SHP77 treated with DMSO at 0.1 percent for 48 hours (cell line): ENCODE measurements around the gene GSN.

ENCODE experiments used
- DNase-seq: peaks from one replicate; lab custom pipeline; 2025; lab: John Stamatoyannopoulos, UW

Gene GSN

DNA sequence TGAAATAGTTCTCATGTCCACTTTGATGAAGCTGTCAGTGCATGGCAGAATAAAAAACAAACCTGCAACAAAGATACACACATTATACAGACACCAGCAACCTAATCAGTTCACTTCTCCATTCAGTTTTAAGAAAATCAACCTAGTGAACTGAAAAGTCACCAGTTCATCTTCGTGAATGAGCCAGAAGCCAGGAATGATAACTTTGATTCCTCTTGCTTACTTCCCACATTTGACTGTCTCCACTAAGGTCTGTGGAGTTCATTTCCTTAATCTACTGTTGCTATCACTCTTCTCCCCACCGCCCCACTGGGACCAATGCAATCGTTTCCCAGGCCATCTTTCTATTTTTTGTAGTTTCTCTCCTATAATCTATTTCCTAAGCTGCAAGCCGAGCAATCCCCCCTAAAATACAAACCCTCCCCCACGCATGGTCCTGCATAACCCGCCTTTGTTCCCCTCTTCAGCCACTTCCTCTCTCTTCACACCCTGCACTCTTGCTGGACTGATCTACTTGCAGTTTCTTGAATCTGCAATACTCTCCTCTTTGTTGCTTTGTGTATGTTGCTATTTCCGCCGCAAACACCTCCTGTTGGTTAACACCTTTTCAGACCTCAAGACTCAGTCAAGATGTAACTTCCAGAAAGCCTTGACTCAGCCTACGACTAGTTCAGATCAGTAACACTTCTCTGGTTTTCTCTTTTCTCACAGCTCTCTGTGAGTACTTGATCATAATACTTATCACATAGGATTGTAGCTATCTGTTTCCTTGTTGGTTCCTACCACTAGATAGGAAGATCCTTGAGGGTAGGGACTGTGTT, 85.5 kb downstream of the GSN start:
- no peak for DNase-seq

DNA sequence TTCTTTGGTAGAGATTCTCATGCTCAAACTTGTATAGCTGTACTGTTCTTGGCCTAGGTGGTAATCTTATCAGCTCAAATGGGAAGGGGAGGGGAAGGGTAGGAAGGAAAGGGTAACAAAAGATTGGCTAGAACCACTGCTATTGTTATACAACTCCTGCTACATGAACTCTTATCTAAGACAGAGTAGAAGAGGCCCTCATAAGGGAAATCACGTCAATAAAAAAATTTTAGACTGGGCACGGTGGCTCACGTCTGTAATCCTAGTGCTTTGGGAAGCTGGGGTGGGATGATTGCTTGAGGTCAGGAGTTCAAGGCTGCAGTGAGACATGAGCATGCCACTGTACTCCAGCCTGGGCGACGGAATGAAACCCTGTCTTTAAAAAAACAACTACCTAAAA, 86.2 kb downstream of the GSN start:
- DNase-seq: no peak

DNA sequence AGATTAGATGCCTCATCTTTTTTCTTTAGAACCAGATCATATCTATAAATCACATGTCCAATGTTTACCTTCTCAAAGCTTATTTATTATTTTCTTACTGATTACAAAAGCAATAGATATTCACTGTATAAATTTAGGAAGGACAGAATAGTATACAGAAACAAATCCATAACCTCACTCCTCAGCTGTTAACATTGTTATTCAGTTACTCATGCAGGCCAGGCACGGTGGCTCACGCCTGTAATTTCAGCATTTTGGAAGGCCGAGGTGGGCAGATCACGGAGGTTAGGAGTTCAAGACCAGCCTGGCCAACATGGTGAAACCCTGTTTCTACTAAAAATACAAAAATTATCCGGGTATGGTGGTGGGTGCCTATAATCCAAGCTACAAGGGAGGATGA, 86.8 kb downstream of the GSN start:
- DNase-seq: no peak

DNA sequence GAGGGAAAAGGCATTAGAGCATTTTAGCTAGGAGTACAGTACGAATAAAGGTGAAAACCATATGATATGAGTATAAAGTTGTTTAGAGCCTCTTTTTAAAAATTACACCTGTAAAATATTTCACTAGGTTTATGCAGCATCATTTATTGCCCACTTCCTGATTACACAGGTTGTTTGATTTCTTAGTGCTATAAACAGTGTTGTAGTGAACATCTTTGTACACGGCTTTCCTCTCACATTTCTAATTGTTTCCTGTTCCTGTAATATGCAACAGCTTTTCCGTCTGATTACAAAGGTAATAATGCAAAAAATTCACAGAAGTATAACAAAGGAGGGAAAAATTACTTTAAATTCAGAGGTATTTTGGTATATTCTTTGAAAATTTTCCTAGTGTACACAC, 89.0 kb downstream of the GSN start:
- DNase-seq: no peak

DNA sequence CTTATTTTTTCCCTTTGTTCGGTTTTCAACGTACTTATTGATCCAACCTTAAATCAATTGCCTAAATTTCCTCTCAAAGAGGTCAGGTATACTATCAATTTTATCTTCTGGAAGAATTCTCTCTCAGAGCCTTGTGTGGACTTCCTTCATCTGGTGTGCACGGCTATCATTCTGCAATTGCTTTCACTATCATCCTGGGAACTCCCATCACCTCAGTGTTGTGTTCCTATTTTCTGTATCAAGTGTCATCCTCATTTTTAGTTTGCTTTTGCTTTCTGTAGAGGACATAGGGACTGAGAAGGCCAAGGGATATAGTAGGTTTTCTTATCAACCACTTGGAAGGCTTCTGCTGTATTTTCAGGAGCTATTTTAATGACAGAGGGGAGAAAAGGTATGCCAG, 90.8 kb downstream of the GSN start:
- DNase-seq: no peak

DNA sequence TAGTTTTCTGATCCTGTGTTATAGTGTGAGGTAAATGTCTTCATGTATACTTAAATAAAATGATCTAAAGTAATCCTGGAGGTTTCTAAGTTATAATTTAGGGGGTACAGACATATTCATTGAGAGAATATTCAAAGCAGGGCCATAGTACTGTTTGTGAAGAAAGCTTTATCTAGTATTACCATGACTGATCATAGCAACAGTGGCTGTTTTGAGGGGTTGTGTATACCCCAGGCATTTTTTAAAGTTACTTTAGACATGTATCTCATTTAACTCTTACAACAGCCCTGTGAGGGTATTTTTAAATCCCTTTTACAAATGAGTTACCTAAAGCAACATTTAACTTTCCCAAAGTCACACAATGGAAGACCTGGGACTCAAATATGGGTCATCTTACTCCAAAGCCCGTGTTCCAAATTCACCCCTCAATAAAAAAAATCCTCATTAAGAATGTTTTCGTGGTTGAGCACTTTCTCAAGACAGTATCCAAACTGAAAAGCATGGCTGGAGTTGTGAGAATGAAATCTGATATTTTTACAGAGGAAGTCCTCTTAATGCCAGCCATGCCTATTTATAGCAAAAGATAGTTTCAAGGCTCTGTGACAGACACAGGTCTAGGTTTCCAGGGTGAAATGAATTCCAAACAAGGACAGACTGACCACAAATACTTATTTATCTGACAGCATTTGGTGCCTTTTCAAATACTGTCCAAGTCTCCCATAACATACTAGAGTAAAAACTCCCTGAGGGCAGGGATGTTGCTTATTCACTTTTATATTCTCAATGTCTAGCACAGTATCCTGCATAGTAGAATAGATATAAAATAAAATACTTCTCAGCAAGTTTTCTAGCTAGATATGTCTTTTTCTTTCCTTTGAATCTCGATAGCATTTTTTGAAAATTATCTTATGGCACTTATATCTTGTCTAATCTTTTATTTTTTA, 91.7 kb downstream of the GSN start:
- no peak for DNase-seq

DNA sequence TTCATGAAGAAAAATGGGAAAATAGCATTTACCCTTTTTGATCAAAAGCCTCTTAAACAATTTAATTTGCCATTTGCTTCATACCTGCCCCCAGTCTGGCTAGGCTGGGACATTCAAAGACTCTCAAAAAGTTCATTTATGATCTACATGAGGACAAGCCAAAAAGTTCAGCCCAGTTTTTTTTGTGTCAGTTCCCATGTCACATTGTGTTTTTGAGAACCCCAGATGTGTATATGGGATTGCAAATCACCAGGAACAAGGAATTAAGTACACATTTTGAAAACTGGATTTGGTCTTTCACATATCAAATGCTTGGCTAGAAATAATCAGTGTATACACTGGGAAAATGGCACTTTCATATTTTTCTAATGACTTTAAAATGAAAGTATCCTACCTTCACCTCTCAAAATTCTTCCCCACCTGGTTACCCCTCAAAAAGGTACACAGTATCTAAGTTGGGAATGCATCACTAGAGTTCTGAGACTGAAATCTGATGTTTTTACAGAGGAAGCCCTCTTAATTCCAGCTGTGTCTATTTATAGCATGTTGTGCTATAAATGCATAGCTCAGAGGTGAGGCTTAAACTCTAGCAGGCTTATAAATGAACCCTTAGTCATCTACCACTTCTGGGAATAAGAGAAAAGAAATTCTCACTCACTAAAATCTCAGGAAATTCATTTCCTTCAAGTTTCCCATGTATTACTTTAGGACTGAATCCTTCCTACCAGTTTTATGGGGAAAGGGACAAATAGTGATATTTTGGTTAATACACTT, 92.8 kb downstream of the GSN start:
- no peak for DNase-seq

DNA sequence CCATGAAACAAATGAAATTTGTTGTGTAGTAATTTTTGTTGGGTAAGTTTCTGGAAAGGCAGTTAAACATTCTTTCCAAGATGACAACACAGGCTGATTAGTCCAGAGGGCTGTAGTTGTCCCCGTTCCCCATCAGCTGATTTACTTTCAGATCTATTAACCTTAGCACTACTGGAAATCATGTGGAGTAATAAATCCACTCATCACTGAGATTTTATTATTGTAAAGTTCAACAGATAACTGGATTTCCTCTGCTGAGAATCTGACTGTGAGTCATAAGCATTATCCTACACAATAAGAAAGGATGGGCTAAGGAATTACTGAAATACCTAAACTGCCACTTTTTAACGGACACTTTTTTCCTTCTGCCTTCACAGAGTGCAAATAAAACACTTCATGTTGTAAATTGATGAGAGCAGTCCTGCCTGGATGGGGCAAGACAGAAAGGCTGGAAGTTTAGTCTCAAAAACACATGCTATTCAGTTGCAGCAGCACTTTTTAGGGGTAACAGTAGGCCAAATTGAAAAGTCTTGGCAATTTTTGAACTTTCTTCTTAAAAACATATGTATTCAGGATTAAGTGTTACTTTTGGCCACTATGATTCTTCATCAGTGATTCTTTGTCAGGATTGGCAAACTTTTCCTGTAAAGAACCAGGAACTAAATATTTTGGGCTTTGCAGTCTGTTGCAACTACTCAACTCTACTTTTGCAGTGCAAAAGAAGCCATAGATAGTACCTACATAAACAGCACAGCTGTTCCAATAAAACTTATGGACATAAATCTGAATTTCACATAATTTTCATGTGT, 95.1 kb downstream of the GSN start:
- DNase-seq: no peak

DNA sequence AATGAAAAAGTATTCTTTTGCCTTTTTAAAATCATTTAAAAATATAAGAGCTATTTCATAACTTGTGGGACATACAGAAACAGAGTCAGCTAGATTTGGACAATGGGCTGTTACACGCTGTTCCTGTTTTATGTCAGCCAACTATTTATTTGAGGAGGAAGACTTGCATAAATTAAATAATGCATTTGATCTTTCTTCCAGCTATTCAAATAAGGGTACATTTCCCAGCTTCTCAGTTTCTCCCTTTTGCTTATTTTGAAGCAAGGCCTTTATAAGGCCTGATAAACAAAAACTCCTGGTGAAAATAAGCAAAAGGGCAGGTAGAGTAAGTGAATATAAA, 95.6 kb downstream of the GSN start:
- no peak for DNase-seq

DNA sequence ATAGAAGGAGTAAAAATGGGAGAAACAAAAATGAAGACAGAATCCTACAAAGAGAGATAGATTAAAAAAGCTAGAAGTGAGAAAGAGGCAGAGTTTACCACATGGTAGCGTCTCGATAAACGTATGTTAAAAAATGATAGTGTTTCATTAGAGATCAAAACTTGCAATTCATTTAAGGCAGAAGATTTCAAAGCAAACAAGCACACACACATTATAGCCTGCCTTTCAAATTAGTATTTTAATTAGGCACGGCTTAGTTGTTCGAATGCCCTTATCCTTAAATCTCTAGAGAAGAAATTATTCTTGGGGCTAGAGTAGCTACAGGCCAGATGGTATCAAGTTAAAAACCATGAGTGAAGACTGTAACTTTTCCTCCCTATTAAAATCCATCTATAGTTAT, 96.1 kb downstream of the GSN start:
- DNase-seq: no peak

DNA sequence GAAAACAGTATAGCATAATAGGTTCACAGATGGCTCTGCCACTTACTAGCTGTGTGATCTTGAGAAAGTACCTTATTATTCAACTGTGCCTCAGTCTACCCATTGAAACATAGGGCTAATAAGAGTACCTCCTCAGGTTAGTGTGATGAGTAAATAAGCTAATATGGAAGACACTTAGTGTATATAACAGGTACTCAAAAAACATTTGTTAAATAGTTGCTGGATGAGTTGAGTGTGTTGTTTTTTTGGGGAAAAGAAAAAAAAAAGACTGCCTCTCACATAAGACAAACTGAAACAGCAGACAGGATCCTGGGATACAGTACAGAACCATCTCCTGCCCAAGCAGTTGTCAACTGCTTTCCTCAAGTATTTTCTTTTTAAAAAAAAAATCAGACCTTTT, 96.9 kb downstream of the GSN start:
- DNase-seq: no peak

DNA sequence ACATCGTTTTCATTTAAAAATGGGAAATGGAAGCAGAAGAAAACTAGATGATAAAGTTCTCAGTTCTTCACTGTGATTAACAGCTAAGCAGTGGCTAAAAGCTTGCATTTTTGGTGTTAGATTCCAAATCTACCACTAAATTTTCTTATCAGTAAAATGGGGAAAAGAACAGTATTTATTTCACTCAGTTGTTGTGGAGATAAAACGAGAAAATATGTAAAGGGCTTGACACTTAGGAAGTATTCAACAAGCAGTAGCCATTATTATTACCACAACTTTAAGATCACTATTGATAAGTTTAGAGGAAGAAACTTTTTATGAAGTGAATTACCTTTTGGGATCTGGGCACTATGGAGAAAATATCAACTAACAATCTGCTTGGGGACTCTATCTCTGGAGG, 97.6 kb downstream of the GSN start:
- no peak for DNase-seq

DNA sequence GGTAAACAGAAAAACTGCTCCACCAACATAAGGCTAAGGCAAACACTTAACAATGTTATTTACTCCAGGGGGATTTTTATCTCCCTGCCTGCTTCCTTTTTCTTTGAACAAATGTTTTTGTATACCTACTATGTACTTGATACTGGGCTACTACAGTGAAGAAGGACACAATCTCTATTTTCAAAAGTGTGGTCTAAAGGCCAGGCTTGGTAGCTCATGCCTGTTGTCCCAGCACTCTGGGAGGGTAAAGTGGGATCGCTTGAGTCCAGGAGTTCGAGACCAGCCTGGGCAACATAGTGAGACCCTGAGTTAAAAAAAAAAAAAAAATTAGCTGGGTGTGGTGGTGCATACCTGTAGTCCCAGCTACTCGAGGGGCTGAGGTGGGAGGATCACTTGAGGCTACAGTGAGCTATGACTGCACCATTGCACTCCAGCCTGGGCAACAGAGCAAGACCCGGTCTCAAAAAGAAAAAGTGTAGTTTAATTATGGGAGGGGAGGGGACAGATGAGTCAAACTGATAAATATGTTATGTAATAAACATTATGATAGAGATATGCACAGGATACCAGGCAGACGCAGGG, 98.7 kb downstream of the GSN start:
- DNase-seq: no peak

DNA sequence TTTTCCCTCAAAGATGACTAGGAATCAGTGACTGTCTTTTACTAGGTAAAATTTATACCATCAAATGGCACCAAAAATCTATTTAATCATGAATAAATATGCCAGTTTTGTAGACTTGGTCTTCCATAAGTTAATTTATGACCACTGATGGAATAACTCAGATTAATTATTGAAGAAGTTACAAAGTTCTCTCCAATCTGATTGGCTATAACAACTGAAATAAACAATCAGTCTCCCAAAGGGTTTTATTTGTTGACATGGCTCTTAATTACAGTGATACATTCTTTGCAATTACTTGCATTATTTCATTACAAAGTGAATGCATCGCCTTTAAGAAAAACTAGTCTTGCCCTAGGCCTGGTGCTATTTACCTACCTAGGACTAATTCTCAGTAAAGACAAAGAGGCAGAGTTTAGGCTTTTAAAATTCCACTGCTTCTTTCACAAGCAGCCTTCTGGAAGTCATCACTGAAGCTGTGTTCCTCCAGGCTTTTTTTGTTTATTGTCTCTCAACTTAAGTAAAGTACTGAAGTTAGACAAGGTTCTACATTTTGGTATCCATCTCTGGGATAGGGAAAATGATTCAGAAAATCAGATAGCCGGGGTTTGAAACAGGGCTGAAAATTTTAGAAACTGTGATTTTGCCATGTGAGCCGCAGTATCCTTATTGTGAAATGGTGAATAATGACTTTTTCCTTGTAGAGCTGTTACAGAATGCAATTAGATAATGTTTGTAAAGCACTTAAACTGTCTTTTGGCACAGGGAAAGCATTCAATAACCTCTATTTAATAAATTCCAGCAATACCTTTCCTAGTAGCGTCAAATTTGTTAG, 99.6 kb downstream of the GSN start:
- DNase-seq: no peak

DNA sequence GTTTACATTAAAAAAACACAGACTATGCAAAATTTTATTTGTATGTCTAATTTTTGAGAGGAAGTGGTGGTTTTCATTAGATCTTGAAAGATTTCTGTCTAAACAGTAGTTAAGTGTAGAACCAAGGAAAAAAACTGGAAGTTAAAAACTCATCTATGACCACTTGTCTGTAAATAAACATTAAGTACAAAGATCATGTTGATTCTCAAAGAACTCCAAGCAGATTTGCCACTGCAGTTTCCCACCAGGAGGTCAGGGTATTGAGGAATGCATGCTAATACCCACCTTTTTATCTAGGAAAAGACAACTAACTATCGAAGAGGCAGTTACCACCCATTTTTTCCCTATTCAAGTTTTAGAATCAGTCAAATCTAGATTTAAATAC, 100.2 kb downstream of the GSN start:
- no peak for DNase-seq

DNA sequence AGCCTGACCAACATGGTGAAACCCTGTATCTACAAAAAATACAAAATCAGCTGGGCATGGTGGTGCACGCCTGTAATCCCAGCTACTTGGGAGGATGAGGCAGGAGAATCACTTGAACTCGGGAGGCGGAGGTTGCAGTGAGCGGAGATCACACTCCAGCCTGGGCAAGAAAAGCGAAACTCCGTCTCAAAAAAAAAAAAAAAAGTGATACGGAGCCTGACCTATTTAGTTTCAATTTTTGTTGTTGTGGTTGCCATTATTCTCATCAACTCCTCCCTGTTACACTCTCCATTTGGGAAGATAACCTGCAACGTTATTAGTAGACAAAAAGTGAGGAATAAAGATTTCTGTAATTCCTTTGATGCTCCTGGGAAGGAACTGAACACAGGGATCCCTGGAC, 100.8 kb downstream of the GSN start:
- DNase-seq: no peak

DNA sequence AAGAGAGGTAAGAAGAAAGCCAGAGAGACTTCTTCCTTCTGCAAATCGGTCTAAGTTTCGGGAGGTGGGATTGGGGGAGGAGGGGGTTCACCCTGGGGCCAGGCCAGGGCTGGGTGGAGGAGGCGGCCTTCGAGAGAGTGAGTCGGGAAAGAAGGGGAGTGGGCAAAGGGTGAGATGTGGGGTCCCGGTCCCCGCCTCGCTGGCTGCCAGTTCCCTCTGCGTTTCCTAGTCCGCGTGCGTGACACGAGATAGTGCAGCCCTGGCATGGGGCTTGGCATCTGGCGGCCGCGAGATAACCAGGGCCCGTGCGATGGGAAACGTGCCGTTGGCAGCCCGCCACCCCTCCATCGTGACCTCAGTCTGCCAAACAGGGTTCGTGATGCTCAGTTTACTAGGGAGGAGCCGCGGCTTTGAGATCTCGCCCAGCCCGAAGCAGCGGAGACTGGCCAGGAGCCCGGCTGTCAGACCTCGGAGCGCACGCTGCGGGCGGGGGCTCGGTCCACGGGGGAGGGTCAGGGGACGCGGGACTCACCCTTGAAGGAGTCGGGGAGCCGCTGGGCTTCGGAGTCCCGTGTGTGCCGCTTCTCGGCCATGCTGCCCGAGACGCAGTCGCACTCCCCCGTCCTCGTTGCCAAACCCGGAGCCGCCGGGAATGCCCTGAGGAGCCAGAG, 101.8 kb downstream of the GSN start, which contains the start of gene STOM:
STOM (minus strand) TSS at position 656 of the 671 bp plus-strand sequence; CDS start at position 593, 63 bp downstream.
- DNase-seq: no peak

DNA sequence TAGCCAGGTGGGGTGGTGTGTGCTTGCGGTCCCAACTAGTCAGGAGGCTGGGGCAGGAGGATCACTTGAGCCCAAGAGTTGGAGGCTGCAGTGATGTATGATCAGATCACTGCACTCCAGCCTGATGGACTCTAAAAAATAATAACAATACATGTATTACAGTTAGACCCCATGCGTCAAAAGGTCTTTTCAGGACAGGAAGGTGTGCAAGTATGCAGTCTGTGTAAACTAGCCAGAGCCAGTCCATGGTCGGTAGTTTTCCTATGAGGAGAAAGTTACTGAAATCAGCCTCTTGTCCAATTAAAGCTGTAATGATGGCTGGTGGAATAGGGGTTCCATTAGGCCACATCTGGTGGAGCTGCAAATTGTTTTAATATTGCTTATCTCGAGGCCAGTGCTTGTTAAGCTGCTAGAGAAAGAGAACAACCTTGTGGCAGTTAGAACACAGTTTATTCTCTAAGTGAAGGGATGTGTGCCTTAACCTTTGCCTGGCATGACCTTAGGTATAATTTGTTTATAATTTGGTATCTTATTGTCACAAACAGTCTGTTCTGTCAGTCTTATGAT, 103.6 kb downstream of the GSN start:
- no peak for DNase-seq

DNA sequence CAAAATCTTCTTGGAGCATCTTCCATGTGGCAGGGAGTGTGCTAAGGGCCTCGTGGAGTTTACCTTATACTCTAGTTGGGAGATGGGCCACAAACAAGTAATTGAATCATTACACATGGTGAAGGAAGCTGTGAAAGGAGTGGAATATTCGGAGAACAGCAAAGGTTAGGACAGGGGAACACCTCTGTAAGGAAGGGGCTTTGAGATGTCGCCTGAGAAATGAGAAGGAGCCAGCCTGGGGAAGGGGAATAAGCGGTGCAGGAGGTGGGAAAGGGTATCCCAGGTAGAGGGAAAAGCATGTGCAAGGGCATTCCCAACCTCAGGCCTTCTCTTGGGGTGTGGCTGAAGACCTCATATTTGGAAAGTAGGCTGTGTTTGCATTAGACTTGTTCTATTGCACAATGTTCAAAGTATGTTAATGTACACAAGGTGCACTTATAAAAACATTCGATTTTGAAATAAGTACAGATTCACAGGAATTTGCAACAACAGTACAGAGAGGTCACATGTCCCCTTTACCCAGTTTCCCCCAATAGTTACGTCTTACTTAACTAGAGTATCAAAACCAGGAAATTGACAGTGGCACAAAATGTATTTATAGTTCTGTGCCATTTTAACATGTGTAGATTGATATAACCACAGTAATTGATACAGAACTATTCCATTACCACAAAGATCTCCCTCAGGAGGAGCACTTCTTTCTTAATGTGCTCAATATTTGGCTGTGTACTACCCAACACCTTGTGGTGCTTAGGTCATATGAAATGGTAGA, 104.5 kb downstream of the GSN start:
- no peak for DNase-seq
